Endothelial cell of umbilical vein (primary cell): ENCODE data around the gene DNAJC7. TPM values are rescaled to one million over a fixed set of nuclear protein-coding genes. Genes with fewer than 3 reads are reported as not detected.

Experiments
- BruUV-seq: library from RNA; stranded (reverse); fragments of 400-500 nt; replicated peaks from 2 replicates; lab custom pipeline; 2021; lab: Mats Ljungman, UMichigan
- CTCF ChIA-PET: fragments of 300-600, 350-600 bp; sonication (Branson Sonifier 250); formaldehyde crosslinking; loops from one replicate; lab custom pipeline; 2021; ENCODE audit warnings: antibody characterized with exemption, inconsistent platforms; lab: Charles Lee
- POLR2A ChIA-PET: fragments of 300-600, 350-600 bp; sonication (Branson Sonifier 250); formaldehyde crosslinking; loops from one replicate; lab custom pipeline; 2021; ENCODE audit warnings: antibody characterized with exemption, inconsistent platforms; lab: Charles Lee
- DNase-seq: peaks from one replicate; pipeline ENCODE4 v3.0.0-alpha.2; 2011; ENCODE audit warnings: low read depth, low spot score
- FAIRE-seq: peaks from 2 replicates; lab custom pipeline; 2011; peaks lifted over from hg19 to GRCh38; lab: Jason Lieb, UNC
- H2AFZ ChIP-seq: 2 replicates; pipeline ENCODE4 v1.6.0; 2012; ENCODE audit warnings: low read depth, low read length, control low read depth, inconsistent platforms
- H3K27ac ChIP-seq: 2 replicates; pipeline ENCODE4 v1.5.1; 2011; ENCODE audit warnings: low read depth, mild to moderate bottlenecking, control low read depth, low read length, moderate library complexity; ENCODE audit not compliant: insufficient read depth
- H3K27me3 ChIP-seq, 2 experiments: 2 replicates each; pipeline versions ENCODE4 v1.6.0 to v1.6.1; 2011; ENCODE audit warnings: low read length in 2 of 2, mixed read lengths in 1 of 2; ENCODE audit not compliant: control insufficient read depth in 2 of 2, insufficient read depth in 2 of 2
- H3K36me3 ChIP-seq, 2 experiments: 2 replicates in 1 of 2; 3 replicates in 1 of 2; pipeline ENCODE4 v1.5.1; 2011; ENCODE audit warnings: low read length in 2 of 2, mild to moderate bottlenecking in 1 of 2, moderate library complexity in 1 of 2; ENCODE audit not compliant: control insufficient read depth in 2 of 2, insufficient read depth in 2 of 2; ENCODE audit errors: extremely low read depth in 1 of 2
- H3K4me1 ChIP-seq: 3 replicates; pipeline ENCODE4 v1.5.1; 2011; ENCODE audit warnings: mild to moderate bottlenecking, low read length; ENCODE audit not compliant: control insufficient read depth, insufficient read depth; ENCODE audit errors: extremely low read depth
- H3K4me2 ChIP-seq: 2 replicates; pipeline ENCODE4 v1.6.1; 2011; ENCODE audit warnings: low read length, control low read depth, mixed read lengths; ENCODE audit not compliant: insufficient read depth
- H3K4me3 ChIP-seq, 3 experiments: fragments of 200-600 bp in 1 of 3; sonication (generic), shearing (Covaris generic) in 1 of 3; replicated peaks in 1 of 3; 2 replicates each; pipeline ENCODE4 v1.5.1; 2011 to 2016; ENCODE audit warnings: control low read depth in 3 of 3, low read length in 3 of 3, mild to moderate bottlenecking in 2 of 3, inconsistent platforms in 1 of 3, low read depth in 1 of 3, moderate library complexity in 1 of 3; ENCODE audit not compliant: insufficient read depth in 1 of 3
- H3K79me2 ChIP-seq: 2 replicates; pipeline ENCODE4 v1.6.0; 2012; ENCODE audit warnings: low read length, inconsistent platforms; ENCODE audit not compliant: control insufficient read depth, insufficient read depth
- H3K9ac ChIP-seq: replicated peaks from 2 replicates; pipeline ENCODE3; 2011; ENCODE audit warnings: low read length, control low read depth; ENCODE audit not compliant: insufficient read depth; ENCODE audit errors: extremely low read depth
- H3K9me1 ChIP-seq: replicated peaks from 3 replicates; pipeline ENCODE4 v1.6.0; 2011; ENCODE audit warnings: mild to moderate bottlenecking, low read length; ENCODE audit not compliant: control insufficient read depth, insufficient read depth; ENCODE audit errors: extremely low read depth
- H3K9me3 ChIP-seq: replicated peaks from 2 replicates; pipeline ENCODE4 v1.5.1; 2012; ENCODE audit warnings: low read length, inconsistent platforms; ENCODE audit not compliant: control insufficient read depth, insufficient read depth
- H4K20me1 ChIP-seq: replicated peaks from 2 replicates; pipeline ENCODE3; 2011; ENCODE audit warnings: mild to moderate bottlenecking, low read length; ENCODE audit not compliant: control insufficient read depth, insufficient read depth; ENCODE audit errors: extremely low read depth
- EZH2 ChIP-seq: IDR thresholded peaks from 2 replicates; pipeline ENCODE4 v1.6.1; 2012; ENCODE audit warnings: borderline replicate concordance, low read depth, mild to moderate bottlenecking, moderate library complexity, low read length, inconsistent platforms; ENCODE audit not compliant: severe bottlenecking
- FOS ChIP-seq: IDR thresholded peaks from 2 replicates; pipeline ENCODE4 v1.6.1; 2011; ENCODE audit warnings: mild to moderate bottlenecking, low read length, moderate library complexity, borderline replicate concordance; ENCODE audit not compliant: insufficient read depth
- GATA2 ChIP-seq: IDR thresholded peaks from 2 replicates; pipeline ENCODE4 v1.7.0; 2011; ENCODE audit warnings: low read depth, mild to moderate bottlenecking, moderate library complexity, mixed read lengths, low read length; ENCODE audit not compliant: insufficient read length, insufficient read depth
- JUN ChIP-seq: IDR thresholded peaks from 2 replicates; pipeline ENCODE4 v1.6.1; 2011; ENCODE audit warnings: borderline replicate concordance, low read depth; ENCODE audit not compliant: insufficient read length, insufficient read depth
- MYC ChIP-seq: IDR thresholded peaks from one replicate; pipeline ENCODE4 v1.6.1; 2011; ENCODE audit warnings: mild to moderate bottlenecking, low read depth, low read length
- POLR2A ChIP-seq: IDR thresholded peaks from 2 replicates; pipeline ENCODE4 v1.6.1; 2012; ENCODE audit warnings: low read depth, mild to moderate bottlenecking, control low read depth, low read length
- POLR2AphosphoS5 ChIP-seq: IDR thresholded peaks from 2 replicates; pipeline ENCODE4 v1.6.1; 2012; ENCODE audit warnings: low read depth, mild to moderate bottlenecking, control low read depth, low read length, moderate library complexity; ENCODE audit not compliant: insufficient read depth
- dilution Hi-C: fragments of 300-500 bp; cut with MboI; formaldehyde crosslinking; loops from one replicate; pipeline ENCODE4 v1.15.0; 2019; ENCODE audit warnings: low sequenced_read_pairs; ENCODE audit not compliant: extremely low pct_ligation_motif_present
- intact Hi-C: fragments of 100-400 bp; cut with micrococcal nuclease; formaldehyde crosslinking; loops from one replicate; pipeline ENCODE4 v1.10.0; 2022
- polyA plus RNA-seq, 4 experiments: library from polyadenylated mRNA; depleted of rRNA in 3 of 4; stranded (reverse) in 3 of 4; unstranded in 1 of 4; fragments of >200 nt; gene quantifications; 2 replicates each; pipeline versions ENCODE4 v1.2.1 to v1.2.3, GENCODE V29; 2011 to 2012; ENCODE audit warnings: missing spikeins in 1 of 4
- total RNA-seq: library from RNA; stranded (reverse); gene quantifications from 2 replicates; pipeline ENCODE4 v1.2.3, GENCODE V29; 2021
- TF ChIP-seq, protein P1 (sequence below), 2 donors: IDR thresholded peaks; 1 replicate in 1 of 2; 2 replicates in 1 of 2; pipeline ENCODE4 v1.5.1; 2011; ENCODE audit warnings: low read length in 2 of 2, mild to moderate bottlenecking in 2 of 2, moderate library complexity in 2 of 2, control low read depth in 1 of 2, inconsistent platforms in 1 of 2, low read depth in 1 of 2; ENCODE audit not compliant: insufficient read depth in 1 of 2; ENCODE audit errors: extremely low read depth in 1 of 2
- TF ChIP-seq, protein P2 (sequence below): IDR thresholded peaks from 2 replicates; pipeline ENCODE4 v1.6.1; 2011; ENCODE audit not compliant: insufficient read depth, insufficient read length

The DNAJC7 gene
- total and polyA plus RNA-seq, 2 donors (not counting 3 experiments of a cell fraction or from before 2014, with no cell fraction given), result 19.8 to 111 TPM

DNA sequence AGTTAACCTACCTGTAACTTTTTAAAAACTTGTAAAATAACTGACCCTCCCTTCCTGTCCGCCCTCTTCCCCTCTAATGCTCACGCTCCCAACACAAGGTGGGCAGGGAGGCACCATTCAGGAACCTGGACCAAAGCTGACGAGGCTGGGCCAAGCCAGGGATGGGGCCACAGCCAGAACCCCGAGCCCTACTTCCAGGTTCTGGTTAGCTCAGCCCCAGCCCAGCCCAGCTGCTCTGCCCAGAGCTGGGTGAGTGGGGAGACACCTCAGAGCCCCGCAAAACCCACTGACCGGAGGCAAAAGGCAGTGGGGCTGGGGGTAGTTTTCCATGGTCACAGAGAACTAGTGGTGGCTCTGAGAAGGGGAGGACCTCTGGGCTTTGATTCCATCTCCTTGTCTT lies 43.2 kb downstream of the DNAJC7 start:
- peaks cover 2% of the 10 kb centered on the region for H3K79me2 ChIP-seq
- H3K27me3 ChIP-seq, result no peaks in the 10 kb centered on the region
- H3K36me3 ChIP-seq, result peaks cover 13 to 64% of the 10 kb centered on the region in 2 experiments
- dilution Hi-C loops (loop anchor here (25.0 kb wide), 1 partner anchor 138 kb away; the partner anchor contains the start of genes DHX58, HSPB9 and KAT2A), intact Hi-C loops (no loop called here)
- H3K4me3 ChIP-seq, result no peak overlapping the region
- H3K9me3 ChIP-seq, result no peaks in the 10 kb centered on the region
- no peaks in the 10 kb centered on the region for H3K4me1 ChIP-seq
- H3K27ac ChIP-seq, result no peak overlapping the region
- H3K9me1 ChIP-seq, result no peaks in the 10 kb centered on the region
- no peak overlapping the region for H3K9ac ChIP-seq
- DNase-seq (no peak), FAIRE-seq (no peak)
- H4K20me1 ChIP-seq, result no peaks in the 10 kb centered on the region
- no peak overlapping the region for H2AFZ ChIP-seq
- TF ChIP-seq FOS (no peak), JUN (no peak), POLR2AphosphoS5 (no peak), POLR2A (no peak), GATA2 (no peak), EZH2 (no peak), MYC (no peak)
- TF ChIP-seq, protein P1, sequence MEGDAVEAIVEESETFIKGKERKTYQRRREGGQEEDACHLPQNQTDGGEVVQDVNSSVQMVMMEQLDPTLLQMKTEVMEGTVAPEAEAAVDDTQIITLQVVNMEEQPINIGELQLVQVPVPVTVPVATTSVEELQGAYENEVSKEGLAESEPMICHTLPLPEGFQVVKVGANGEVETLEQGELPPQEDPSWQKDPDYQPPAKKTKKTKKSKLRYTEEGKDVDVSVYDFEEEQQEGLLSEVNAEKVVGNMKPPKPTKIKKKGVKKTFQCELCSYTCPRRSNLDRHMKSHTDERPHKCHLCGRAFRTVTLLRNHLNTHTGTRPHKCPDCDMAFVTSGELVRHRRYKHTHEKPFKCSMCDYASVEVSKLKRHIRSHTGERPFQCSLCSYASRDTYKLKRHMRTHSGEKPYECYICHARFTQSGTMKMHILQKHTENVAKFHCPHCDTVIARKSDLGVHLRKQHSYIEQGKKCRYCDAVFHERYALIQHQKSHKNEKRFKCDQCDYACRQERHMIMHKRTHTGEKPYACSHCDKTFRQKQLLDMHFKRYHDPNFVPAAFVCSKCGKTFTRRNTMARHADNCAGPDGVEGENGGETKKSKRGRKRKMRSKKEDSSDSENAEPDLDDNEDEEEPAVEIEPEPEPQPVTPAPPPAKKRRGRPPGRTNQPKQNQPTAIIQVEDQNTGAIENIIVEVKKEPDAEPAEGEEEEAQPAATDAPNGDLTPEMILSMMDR (IDR thresholded peaks at IDR 0.05; ENCODE audit: extremely low read depth in 1 of 2, insufficient read depth in 1 of 2, low read depth in 1 of 2, low read length in 2 of 2), result no peak
- TF ChIP-seq, protein P2, sequence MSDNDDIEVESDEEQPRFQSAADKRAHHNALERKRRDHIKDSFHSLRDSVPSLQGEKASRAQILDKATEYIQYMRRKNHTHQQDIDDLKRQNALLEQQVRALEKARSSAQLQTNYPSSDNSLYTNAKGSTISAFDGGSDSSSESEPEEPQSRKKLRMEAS, result no peak
- BruUV-seq, result no TSS peak
- ChIA-PET POLR2A (interaction anchor here (0.7 kb wide), 1 partner anchor 21 kb away, joined by 3 read pairs; no protein-coding TSS in a partner anchor), CTCF (interaction anchor here (1.0 to 2.0 kb wide), 3 partner anchors 24 to 277 kb away, joined by 3 to 7 read pairs (median 4); no protein-coding TSS in a partner anchor)
- no peak overlapping the region for H3K4me2 ChIP-seq
